NCI-H2227 (cell line): ENCODE measurements around the gene TMEM259.
A peak's percentile ranks its signal among the peaks of the same experiment; 100 is the strongest.
"Not testable (repeated sequence)": the region's sequence is repeated elsewhere in the genome, so short reads cannot be mapped to it uniquely, and the experiment has no call there.

Experiments
- DNase-seq: peaks from one replicate; lab custom pipeline; 2025; ENCODE audit not compliant: unreplicated experiment; lab: John Stamatoyannopoulos, UW

The TMEM259 gene

DNA sequence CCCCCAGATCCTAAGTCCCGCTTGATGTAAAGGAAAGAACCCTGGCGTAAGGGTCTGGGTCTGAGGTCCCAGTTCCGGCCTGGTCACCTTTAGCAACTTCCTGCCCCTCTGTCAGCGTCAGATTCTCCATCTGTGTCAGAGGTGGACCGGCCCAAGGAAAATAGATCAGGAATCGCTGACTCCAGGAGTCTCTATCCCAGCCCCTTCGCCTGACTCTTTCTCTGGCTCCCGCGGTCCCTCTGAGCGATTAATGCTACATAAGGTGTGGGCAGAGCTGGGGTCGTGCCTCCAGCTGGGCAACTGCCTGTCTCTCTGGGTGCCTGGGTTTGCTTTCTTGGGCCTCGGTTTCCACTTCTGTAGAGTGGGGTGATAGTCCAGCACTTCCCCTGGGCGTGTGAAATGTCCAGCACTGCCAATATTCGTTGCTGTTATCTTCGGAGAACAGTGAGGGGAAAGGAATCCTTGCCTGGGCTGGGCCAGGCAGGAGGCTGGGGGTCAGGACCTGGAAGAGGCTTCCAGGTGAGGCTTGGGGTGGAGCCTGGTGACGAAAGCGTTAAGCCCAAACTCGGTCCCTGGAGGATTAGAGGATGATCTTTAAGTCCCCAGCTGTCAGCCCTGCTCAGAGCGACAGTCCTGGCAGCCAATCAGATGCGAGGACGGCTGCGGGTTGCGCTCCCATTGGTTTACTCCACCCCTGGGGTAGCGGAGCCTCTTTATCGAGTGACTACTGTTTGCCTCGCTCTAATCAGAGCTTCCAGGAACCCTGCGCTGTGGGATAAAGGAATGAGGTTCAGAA lies 19.8 kb upstream of the TMEM259 start:
- peak; percentile 88 for DNase-seq

DNA sequence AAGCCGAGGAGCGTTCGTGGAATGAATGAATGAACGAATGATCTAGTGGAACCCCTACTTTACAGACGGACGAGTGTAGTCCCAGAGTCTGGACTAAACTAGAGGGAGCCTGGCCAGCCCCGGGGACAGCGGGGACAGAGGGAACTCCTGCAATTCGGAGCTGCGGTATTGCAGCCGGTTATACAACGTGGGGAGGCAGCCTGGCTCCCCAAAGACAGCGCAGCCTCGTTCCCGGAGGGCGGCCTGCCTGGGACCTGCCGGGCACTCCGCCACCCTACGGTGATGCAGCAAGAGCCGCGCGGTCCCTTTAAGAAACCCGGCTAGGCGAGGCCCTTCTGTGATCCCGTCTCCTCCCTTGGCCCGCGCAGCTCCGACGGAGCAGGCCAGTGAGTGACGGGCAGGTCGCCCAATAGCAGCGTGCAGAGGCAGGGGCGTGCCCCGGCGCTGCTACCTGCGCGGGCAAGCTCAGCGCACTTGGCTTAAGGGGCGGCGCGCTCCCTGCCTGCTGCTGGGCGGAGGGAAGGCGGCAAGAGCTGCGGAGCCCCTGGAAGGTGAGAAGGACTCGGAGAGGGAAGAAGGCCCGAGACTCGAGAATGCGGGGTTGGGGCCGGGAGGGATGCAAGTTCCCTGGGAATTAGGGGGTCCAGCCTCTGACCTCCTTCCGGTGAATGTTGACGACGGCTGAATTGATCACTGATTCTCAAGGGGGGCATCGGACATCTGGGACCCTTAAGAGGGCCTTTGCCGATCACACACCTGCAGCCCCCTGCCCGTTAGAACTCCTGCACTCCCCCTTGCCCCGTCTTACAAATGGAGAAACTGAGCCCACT lies 18.9 kb upstream of the TMEM259 start, which contains the start of gene ABCA7:
ABCA7 (plus strand) TSS at position 462 of the 830 bp plus-strand sequence. CDS start 1,255 bp downstream, outside the sequence.
- peak; percentile 98 for DNase-seq

DNA sequence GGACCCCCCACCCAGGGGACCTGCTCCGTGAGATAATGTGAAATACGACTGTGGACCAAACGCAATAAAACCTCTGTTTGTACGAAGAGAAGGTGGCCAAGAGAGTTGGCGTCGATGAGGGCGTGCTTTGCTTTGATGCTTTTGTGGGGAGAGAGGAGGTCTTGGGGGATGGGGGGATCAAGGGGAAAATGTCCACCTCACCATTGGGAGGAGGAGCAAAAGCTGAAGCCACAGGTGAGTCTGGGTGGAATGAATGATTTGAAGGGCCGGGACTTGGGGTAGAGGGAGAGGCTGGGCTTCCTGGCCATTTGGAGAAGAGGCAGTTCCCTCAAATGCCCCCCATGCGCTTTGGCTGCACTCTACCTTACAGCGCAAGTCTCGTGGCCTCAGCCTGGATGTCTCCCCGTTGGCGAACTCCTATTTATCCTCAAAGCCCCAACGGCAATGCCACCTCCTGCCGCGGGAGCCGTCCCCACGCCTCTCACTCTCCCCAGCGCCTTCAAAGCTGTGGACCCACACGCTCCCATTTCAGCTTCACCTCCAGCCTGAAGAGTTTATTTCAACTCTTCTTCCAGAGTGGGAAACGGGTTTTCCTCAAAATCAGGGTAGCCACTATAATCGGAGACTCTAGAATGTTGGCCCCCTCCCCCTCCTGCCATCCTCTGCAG lies 18.2 kb upstream of the TMEM259 start:
- no peak for DNase-seq

DNA sequence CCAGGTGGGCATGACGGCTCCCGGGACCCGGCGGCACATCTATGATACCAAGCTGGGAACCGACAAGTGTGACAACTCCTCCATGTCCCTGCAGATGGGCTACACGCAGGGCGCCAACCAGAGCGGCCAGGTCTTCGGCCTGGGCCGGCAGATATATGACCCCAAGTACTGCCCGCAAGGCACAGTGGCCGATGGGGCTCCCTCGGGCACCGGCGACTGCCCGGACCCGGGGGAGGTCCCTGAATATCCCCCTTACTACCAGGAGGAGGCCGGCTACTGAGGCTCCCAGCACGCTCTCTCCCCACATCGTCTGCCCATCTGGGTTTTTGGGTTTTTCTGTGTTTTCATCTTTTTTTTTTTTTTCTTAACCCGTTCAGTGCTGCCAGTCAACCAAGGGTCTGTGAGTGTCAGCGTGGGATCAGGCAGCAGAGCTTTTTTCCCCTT lies 16.7 kb upstream of the TMEM259 start:
- DNase-seq: no peak

DNA sequence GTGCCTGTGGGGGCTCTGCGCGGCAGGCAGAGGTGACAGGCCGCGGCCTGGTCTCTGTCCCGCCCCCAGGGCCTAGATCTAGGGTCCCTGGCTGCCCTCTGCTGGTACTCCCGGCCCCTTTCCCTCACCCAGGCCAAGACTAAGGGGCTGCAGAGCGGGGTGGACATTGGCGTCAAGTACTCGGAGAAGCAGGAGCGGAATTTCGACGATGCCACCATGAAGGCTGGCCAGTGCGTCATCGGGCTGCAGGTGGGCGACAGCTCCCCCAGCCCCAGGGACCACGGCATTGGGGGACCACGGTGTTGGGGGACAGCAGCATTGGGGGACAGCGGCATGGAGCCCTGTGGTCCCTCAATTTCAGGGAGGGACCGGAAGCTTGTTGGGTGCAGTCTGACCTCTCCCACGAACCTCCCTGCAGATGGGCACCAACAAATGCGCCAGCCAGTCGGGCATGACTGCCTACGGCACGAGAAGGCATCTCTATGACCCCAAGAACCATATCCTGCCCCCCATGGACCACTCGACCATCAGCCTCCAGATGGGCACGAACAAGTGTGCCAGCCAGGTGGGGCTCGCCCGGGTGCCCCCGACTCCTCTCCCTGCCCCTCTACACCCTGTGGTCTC lies 15.2 kb upstream of the TMEM259 start:
- DNase-seq: no peak

DNA sequence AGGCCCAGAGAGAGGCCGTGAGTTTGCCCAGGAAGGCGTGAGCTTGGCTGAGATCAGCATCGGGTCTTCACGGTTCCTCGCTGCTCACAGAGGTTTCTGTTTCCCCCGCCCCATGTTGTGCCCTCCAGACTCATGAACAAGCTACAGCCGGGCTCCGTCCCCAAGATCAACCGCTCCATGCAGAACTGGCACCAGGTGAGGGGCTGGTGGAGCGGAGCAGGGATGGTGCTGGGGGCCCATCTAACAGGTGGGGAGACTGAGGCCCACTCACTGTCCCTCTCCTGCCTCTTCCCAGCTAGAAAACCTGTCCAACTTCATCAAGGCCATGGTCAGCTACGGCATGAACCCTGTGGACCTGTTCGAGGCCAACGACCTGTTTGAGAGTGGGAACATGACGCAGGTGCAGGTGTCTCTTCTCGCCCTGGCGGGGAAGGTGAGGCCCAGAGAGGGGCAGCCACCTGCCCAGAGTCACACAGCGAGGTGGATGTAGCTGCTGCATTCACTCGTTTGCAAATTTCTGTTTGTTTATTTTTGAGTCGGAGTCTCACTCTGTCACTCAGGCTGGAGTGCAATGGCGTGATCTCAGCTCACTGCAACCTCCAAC lies 11.4 kb upstream of the TMEM259 start:
- DNase-seq: no peak

DNA sequence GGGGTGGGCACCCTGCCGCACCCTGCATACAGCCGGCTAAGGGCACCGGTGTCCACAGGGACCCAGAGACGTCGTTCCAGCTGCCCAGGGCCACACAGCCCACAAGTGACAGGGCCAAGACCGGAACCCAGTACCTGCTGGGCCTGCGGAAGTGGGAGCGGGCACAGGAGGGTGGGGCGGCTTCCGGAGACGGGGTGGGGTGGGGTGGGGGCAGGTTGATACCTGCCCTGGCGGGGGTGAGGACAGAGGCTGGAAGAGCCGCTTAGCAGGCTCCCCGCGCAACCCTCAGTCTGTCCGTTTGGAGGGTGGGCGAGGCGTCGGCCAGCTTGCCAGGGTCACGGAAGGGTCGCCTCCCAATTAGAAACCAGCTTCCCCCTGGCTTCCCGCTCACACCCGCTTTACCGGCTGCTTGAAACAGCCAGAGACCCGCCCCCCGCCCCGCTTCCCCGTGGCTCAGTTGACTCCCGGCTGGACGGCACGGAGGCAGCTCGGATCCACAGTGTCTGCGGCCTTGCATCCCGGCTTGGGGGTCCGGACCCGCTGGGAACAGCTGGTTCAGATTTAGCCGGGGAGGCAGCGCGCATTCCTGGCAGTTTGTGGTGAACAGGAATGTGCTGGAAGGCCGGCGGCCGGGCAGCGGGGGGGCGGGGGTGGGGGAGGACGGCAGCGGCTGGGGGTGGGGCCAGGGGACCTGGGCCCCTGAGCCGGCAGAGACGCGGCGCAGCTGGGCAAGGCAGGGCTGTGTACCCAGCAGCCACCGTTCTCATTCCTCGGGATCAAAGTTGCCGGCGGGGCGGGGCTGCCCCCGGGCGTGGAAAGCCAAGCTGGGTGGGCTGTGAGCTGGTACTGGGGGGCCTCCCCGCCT lies 7.4 kb upstream of the TMEM259 start:
- peak; percentile 51 for DNase-seq

DNA sequence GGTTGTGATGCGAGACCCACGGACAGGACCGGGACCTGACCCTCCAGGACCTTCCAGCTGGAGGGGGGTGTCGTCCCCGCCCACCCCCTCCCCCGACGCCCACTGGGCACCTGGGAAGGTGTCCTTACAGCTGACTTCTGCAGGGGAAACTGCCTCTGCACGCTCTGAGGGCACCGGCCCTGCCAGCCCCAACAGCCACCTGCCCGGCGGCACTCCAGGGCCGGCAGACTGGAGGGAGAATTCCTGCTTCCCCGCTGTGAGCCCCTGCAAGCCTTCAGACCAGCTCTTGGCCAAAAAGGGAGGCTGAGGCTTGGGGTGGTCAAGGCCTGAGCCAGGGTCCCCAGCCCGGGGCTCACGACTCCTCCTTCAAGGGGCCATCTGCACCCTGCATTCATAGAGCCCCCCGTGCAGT lies 6.7 kb upstream of the TMEM259 start:
- DNase-seq: no peak

DNA sequence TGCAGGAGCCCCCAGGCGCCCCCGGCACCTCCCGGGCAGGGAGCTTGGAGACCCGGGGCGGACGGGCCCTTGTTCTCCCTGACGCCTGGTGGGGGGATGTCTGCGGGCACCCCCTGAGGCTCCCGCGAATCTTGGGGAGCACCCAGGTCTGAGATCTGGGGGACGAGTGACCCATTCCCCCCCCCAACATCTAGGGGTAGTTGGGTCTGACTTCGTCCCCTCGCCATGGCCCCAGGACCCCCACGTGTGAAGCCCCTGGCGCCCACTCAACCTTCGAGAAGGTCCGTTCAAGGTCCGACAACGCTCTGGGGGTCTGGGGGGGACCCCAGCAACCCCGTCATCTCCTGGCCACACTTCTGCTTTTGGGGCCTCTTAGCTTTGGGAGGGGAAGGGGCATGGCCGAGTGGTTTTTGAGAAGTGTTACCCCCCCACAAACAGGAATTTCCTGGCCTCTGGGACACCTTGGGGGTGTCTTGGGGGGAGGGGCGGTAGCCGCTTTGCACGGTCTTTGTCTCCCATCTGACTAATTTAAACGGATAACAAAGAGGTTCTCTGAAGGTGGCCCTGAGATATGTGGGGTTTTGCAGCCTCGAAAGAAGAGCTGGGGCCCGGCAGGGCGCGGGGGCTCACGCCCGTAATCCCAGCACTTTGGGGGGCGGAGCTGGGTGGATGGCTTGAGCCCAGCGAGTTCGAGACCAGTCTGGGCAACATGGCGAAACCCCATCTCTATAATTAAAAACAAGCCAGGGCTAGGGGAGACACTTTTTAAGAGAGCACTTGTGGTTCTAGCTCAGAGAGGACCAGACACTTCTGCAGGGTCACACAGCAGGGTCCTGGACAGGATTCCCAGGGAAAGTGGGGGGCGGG lies 6.1 kb upstream of the TMEM259 start:
- no peak for DNase-seq

DNA sequence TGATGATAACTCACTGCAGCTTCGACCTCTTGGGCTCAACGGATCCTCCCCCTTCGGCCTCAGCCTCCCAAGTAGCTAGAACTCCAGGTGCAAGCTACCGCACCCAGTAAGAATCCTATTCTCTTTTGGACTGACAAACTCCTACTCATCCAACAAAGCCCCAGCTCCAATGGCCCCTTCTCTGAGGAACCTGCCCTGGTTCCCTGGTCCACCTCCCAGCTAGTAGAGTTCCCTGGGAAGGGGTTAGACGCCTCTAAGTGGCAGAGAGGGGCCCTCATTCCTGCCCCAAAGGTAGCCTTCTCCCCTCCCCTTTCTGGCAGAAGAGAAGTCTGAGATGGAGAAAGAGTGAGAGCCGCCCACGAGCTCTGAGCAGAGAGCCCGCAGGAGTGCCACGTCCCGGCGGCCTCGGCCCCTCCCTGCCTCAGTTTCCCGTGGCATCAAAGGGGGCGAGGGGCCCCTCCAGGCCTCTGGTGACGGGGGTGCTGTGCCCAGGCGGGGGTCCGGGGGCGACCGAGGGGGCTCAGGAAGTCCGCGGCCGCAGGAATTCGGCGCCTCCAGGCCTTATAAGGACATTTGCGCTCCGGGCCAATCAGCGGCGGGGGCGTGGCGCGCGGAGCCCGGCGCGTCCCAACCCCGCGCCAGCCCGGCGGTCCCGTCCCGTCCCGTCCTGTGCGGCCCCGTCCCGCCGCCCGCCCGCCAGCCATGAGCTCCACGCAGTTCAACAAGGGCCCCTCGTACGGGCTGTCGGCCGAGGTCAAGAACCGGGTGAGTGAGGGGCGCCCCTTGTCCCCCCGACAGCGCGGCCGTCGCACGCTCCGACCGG lies 5.2 kb upstream of the TMEM259 start, which contains the start of gene CNN2:
CNN2 (plus strand) TSS at position 649 of the 823 bp plus-strand sequence; CDS start at position 703, 54 bp downstream.
- peak; percentile 62 for DNase-seq

DNA sequence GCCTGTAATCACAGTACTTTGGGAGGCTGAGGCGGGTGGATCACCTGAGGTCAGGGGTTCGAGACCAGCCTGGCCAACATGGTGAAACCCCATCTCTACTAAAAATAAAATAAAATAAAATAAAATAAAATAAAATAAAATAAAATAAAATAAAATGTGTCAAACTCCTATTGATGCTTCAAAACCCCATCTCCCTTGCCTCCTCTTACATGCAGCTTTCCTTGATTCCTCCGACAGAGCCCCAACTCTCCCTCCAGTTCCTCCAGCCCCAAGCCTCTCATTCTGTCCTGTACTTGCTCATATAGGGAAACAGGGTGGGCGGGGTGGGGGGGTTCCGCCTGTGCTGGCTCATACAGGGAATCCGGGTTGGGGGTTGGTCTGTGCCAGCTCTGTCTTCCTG lies 4.2 kb upstream of the TMEM259 start:
- not testable (repeated sequence) for DNase-seq

DNA sequence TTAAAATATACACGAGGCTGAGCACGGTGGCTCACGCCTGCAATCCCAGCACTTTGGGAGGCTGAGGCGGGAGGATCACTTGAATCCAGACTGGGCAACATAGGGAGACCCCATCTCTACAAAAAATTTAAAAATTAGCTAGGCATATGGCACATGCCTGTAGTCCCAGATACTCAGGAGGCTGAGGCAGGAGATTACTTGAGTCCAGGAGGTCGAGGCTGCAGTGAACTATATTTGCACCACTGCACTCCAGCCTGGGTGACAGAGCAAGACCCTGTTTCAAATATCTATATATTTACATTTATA lies 2.9 kb upstream of the TMEM259 start:
- DNase-seq: not testable (repeated sequence)

DNA sequence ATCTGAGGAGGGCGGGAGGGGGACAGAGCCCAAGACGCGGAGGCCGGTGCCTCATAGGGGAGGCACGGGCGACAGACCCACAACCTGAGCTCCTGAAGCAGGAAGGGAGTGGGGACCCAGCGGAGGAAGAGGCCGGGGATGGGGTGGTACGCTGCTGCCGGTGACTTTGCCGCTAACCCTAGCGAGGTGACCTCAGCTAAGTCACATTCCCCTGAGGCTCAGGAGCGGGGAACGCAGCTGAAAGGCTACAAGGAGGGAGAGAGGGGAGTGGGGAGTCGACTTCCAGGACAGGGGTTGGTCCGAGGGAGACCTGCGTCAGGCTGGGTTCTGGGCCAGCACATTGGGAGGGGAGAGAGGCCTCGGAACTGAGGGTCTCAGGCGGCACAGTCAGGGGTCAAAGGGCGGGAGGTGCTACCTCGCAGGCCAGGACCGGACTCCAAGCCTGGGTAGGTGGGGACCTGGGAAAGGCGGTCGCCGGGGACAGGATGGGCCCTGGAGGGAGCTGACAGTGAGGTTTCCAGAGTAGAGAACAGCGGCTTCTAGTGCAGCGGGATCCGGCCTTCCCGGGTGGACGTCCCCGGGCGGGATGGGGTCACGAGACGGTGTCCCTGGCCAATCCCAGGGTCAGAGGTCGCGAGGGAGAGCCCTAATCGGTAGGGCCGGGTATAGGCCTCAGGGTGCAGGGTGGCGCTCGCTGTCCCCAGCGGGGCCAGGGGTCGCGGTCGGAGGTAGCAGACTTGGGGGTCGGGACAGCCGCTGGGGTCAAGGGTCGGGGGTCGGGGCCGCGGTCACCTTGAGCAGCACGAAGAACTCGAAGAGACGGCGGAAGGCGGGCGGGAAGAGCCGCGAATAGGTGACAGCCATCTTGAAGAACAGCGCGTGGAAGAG lies 699 bp downstream of the TMEM259 start:
- no peak for DNase-seq

DNA sequence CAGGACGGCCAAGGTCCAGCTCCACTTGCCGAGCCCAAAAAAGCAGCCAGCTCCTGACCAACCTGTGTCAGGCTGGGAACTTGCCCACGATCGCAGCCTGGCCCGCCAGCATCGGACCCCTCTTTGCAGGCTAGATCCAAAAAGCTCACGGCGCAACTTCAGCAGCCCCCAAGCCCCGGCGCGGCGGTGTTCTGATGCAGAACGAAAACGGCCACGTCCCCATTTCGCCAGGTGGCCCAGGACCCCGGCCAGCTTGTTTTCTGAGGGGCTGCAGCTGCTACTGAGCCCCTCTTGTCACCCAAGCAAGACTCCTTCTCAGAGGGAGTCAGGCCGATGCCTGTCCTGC lies 1.3 kb downstream of the TMEM259 start:
- DNase-seq: no peak

DNA sequence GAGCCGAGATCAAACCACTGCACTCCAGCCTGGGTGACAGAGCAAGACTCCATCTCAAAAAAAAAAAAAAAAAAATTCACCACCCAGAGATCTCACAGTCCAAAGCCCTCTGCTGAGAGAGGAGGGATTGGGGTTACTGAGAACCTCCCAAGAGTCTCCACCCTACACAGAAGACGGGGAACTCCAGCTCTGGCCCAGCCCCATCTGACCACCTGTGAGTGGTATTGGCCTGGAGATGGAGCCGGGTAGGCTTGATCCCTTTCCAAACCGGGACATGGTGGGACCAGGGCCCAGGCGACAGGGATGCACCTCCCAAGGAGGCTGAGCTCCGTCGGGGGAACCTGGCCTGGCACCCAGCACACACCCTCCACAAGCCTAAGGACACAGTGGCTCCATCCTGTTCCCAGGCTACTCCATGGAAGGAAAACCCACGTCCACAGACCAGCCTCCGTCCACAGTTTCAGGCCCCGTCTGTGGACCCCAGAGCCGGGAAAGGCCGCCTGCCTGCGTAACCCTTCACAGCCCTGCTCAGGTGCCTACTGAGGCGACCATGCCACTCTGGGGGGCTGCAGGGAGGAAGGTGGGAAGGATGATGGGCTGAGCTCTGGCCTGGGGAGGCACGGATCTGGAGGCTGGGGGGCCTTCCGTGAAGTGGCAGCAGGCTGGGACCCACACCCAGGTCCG lies 1.8 kb downstream of the TMEM259 start:
- no peak for DNase-seq

DNA sequence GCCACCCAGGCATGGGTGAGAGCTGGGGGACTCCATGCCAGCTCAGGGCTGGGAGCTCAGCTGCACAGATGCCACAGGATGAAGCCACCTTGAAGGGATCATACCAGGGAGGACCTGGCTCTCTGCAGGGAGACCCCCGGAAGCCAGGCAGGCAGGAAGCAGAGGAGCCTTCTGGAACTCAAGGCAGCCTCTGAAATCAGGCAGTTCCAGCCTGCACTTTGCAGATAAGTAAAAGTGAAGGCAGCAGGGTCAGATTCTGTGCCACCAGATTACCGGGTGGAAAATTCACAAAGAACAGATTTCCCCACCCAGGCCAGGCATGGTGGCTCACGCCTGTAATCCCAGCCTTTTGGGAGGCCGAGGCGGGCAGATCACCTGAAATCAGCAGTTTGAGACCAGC lies 2.5 kb downstream of the TMEM259 start:
- no peak for DNase-seq
